Measurements from ENCODE around the gene HGFAC.

HGFAC gene

DNA sequence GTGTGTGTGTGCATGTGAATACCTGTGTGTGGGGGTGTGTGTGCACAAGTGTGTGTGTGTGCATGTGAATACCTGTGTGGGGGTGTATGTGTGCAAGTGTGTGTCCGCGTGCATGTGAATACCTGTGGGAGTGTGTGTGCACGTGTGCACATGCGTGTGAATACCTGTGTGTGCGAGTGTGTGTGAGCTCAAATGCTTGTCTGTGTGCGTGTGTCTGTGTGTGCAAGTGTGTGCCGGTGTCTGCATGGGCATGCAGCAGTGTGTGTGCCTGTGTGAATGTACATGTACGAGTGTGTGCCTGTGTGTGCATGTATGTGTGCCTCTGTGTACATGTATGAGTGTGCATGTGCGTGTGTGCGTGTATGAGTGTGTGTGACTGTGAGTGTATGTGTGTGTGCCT, 26.4 kb downstream of the HGFAC start:
- TF ChIP-seq, protein P1, sequence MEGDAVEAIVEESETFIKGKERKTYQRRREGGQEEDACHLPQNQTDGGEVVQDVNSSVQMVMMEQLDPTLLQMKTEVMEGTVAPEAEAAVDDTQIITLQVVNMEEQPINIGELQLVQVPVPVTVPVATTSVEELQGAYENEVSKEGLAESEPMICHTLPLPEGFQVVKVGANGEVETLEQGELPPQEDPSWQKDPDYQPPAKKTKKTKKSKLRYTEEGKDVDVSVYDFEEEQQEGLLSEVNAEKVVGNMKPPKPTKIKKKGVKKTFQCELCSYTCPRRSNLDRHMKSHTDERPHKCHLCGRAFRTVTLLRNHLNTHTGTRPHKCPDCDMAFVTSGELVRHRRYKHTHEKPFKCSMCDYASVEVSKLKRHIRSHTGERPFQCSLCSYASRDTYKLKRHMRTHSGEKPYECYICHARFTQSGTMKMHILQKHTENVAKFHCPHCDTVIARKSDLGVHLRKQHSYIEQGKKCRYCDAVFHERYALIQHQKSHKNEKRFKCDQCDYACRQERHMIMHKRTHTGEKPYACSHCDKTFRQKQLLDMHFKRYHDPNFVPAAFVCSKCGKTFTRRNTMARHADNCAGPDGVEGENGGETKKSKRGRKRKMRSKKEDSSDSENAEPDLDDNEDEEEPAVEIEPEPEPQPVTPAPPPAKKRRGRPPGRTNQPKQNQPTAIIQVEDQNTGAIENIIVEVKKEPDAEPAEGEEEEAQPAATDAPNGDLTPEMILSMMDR (IDR thresholded peaks at IDR 0.05; ENCODE audit: low read depth, low read length), result no peak
- H3K4me3 ChIP-seq (ENCODE audit: low read depth, low read length), result no peak overlapping the region
- H3K4me1 ChIP-seq, result no peaks in the 10 kb centered on the region
- DNase-seq, result no peak
- no peaks in the 10 kb centered on the region for H3K27me3 ChIP-seq
- H3K36me3 ChIP-seq, result no peaks in the 10 kb centered on the region
- no peaks in the 10 kb centered on the region for H3K9me3 ChIP-seq

DNA sequence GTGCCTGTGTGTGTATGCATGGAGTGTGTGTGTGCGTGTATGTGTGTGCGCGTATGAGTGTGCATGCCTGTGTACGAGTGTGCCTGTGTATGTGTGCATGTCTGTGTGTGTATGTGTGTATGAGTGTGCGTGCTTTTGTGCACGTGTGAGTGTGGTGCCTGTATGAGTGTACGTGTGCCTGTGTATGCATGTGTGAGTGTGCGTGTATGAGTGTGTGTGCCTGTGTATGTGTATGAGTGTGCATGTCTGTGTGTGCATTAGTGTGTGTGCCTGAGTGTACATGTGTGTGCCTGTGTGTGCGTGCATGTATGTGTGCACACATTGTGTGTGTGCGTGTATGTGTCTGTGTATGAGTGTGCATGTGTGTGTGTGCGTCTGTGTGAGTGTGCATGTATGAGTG, 27.0 kb downstream of the HGFAC start:
- no peaks in the 10 kb centered on the region for H3K36me3 ChIP-seq
- no peak for DNase-seq
- H3K4me1 ChIP-seq, result no peaks in the 10 kb centered on the region
- TF ChIP-seq, protein P1 (IDR thresholded peaks at IDR 0.05; ENCODE audit: low read depth, low read length), result no peak
- H3K9me3 ChIP-seq, result no peaks in the 10 kb centered on the region
- H3K4me3 ChIP-seq (ENCODE audit: low read depth, low read length), result no peak overlapping the region
- H3K27me3 ChIP-seq, result no peaks in the 10 kb centered on the region

DNA sequence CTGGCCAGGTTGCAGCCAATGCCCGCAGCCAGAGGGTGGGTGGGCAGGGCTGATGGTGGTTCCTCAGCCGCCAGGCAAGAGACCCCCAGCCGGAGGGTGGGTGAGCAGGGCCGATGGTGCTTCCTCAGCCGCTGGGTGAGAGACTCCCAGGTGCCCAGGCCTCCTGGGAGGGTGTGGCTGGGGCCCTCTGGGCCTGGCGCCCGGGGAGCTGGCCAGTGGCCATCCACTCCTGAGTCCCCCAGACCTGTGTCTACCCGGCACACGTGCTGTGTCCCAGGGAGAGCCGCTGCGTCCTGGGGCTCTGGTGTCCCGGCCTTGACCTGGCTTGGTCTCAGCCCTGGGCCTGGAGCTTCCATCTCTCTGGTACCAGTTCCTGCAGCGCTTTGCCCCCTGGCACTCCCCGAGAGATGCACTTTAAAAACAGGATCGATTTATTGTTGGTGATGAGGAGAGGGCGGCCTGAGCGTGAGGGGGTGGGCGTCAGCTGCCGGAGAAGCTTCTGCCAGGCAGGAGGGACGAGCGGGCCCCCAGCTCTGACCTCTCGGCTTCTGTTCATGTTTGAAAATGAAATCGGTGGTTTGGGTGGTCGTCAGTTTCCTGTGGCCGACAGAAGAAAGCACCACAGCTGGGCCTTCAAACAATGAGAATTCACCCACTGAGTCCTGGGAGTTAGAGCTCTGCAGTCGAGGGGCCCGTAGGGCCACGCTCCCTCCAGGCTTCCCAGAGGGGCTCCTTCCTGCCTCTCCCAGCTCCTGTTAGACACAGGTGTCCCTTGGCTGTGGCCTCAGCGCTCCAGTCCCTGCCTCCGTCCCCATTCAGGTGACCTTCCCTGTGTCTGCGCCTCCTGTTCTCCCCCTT, 27.8 kb downstream of the HGFAC start:
- no peaks in the 10 kb centered on the region for H3K27me3 ChIP-seq
- H3K4me3 ChIP-seq (ENCODE audit: low read depth, low read length), result no peak overlapping the region
- no peaks in the 10 kb centered on the region for H3K9me3 ChIP-seq
- H3K36me3 ChIP-seq, result no peaks in the 10 kb centered on the region
- DNase-seq, result no peak
- H3K4me1 ChIP-seq, result no peaks in the 10 kb centered on the region
- TF ChIP-seq, protein P1 (IDR thresholded peaks at IDR 0.05; ENCODE audit: low read depth, low read length), result no peak

DNA sequence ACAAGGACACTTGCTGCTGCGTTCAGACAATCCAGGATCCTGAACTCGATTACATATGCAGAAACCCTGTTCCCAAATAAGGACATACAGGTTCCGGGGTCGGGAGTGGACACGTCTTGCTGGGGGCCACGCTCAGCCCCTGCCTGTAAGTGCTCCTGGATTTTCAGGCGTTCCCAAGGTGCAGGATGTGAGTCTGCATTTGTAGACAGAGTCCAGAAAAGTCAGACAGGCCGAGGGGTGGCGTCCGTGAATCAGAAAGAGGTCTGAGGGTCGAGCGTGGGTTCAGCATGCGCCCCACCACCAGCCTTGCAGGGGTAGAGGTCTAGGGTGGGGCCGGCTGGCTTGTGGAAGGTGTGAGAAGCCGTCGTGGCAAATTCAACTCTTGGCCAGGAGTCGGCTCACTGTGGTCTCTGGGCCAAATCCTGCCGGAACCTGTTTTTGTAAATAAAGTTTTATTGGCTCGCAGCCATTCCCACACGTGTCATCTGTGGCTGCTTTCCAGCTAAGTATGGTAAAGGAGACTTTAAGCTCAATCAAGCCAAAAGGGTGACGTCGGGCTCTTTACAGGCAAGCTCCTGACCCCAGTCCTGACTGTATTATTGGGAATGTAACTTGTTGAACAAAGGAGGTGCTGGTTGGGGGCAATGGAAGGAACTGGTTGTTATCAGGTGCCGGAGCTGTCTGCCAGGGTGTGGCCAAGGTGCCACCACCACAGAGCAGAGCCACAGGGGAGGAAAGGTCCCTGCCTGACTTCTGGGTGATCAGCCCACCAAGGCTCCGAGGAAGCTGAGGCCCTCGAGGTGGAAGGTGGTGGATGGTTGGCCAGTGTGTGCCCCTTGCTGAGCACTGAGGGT, 28.7 kb downstream of the HGFAC start:
- Histone ChIP-seq H3K9me3 (no peaks in the 10 kb centered on the region), H3K4me1 (no peaks in the 10 kb centered on the region), H3K36me3 (no peaks in the 10 kb centered on the region), H3K4me3 (ENCODE audit: low read depth, low read length) (no peak overlapping the region), H3K27me3 (no peaks in the 10 kb centered on the region)
- DNase-seq, result no peak
- TF ChIP-seq, protein P1 (IDR thresholded peaks at IDR 0.05; ENCODE audit: low read depth, low read length), result no peak

DNA sequence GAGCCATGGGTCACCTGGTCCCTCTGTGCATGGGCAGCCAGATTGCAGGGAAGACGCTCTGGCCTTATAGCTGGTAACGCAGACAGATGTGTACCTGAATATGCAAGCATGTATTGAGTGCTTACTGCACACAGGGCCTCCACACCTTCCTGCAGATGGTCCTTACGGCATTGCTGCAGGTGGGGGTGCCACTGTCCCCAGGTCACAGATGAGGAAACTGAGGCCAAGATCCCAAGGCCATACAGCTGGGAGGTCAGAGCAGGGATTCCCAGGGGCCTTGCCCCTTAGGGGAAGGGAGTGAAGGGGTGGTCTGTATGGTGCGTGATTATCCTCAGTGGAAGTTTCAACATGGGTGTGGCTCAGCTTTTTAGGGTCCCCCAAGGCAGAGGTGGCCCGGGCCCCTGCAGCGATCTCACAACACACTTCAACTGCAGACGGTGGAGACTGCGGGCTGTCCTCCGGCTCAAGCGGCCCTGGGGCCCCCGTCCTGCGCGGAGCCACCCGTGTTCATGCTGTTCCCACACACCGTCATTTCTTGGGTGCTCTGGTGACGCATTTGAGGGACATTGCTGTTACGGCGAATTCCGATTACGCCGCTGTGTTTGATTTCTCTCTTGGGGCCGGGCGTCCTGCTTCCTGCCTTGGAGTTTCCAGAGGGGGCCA, 29.5 kb downstream of the HGFAC start:
- TF ChIP-seq, protein P1 (IDR thresholded peaks at IDR 0.05; ENCODE audit: low read depth, low read length), result no peak
- no peaks in the 10 kb centered on the region for H3K27me3 ChIP-seq
- no peak for DNase-seq
- H3K4me3 ChIP-seq (ENCODE audit: low read depth, low read length), result no peak overlapping the region
- no peaks in the 10 kb centered on the region for H3K36me3 ChIP-seq
- H3K4me1 ChIP-seq, result no peaks in the 10 kb centered on the region
- H3K9me3 ChIP-seq, result no peaks in the 10 kb centered on the region

Data from BE2C (cell line).